T-helper 1 cell treated with Interleukin-12 subunit alpha and Interleukin-12 subunit beta and Interleukin-4 antibody, amounts not matched to agents 30 μg/mL and 1 μg/mL, for 36 hours (primary cell): ENCODE measurements around the gene CUBN.
A peak's percentile ranks its signal among the peaks of the same experiment; 100 is the strongest.
"Not testable (repeated sequence)": the region's sequence is repeated elsewhere in the genome, so short reads cannot be mapped to it uniquely, and the experiment has no call there.

Source experiments
- H3K27ac Mint-ChIP-seq: one replicate; pipeline ENCODE4 v1.8.0; 2021; ENCODE audit warnings: mild to moderate bottlenecking, mixed read lengths
- H3K27me3 Mint-ChIP-seq: one replicate; pipeline ENCODE4 v1.8.0; 2021; ENCODE audit warnings: low read depth, mixed read lengths
- H3K36me3 Mint-ChIP-seq: one replicate; pipeline ENCODE4 v1.8.0; 2021; ENCODE audit warnings: low read depth, mixed read lengths
- H3K4me1 Mint-ChIP-seq: one replicate; pipeline ENCODE4 v1.8.0; 2021; ENCODE audit warnings: low read depth, mixed read lengths
- H3K4me3 Mint-ChIP-seq: one replicate; pipeline ENCODE4 v1.8.0; 2021; ENCODE audit warnings: mild to moderate bottlenecking, moderate library complexity, mixed read lengths
- H3K9me3 Mint-ChIP-seq: one replicate; pipeline ENCODE4 v1.8.0; 2021; ENCODE audit warnings: mixed read lengths

Gene CUBN

DNA sequence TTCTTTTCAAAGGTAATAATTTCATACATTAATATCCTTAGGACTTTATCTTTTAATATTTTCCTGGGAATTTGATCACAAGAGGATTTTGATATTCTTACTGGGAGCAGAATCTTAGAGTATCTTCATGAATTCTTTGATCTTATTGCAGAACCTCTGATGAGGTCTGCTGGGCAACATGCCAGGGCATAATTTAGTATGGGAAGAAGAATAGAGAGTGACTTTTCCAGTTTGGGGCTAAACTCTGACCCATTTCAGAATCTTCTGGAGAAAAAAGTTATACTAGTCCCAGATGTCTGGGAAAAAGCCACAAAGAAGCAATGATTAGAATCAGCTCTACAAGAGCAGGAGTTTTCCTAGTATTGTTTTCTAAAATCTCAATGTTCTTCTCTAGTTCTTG is 284.4 kb downstream of the CUBN start:
- H3K27ac Mint-ChIP-seq, result no peak overlapping the region
- no peaks in the 10 kb centered on the region for H3K9me3 Mint-ChIP-seq
- peaks cover 2% of the 10 kb centered on the region for H3K4me1 Mint-ChIP-seq
- H3K4me3 Mint-ChIP-seq, result no peak overlapping the region
- H3K36me3 Mint-ChIP-seq, result no peaks in the 10 kb centered on the region
- peaks cover 15% of the 10 kb centered on the region for H3K27me3 Mint-ChIP-seq

GRCh38 chr10:16843252-16843870 is 286.2 kb downstream of the CUBN start:
- Mint-ChIP-seq H3K27me3 (peaks cover 3% of the 10 kb centered on the region), H3K36me3 (no peaks in the 10 kb centered on the region), H3K9me3 (no peaks in the 10 kb centered on the region), H3K4me3 (no peak overlapping the region), H3K27ac (no peak overlapping the region), H3K4me1 (peaks cover 2% of the 10 kb centered on the region)

- Mint-ChIP-seq H3K4me1 (peaks cover 9% of the 10 kb centered on the region), H3K27ac (peak overlapping the region; percentile 49), H3K27me3 (peaks cover 3% of the 10 kb centered on the region), H3K9me3 (no peaks in the 10 kb centered on the region), H3K4me3 (no peak overlapping the region), H3K36me3 (no peaks in the 10 kb centered on the region)
Observed at GRCh38 chr10:16835228-16835627, 294.4 kb downstream of the CUBN start.

GRCh38 chr10:16832351-16833080 is 297.1 kb downstream of the CUBN start:
- Mint-ChIP-seq H3K4me3 (no peak overlapping the region), H3K27me3 (peaks cover 3% of the 10 kb centered on the region), H3K9me3 (no peaks in the 10 kb centered on the region), H3K4me1 (peaks cover 15% of the 10 kb centered on the region), H3K36me3 (no peaks in the 10 kb centered on the region), H3K27ac (no peak overlapping the region)

- Mint-ChIP-seq H3K4me1 (peaks cover 7% of the 10 kb centered on the region), H3K27me3 (peaks cover 3% of the 10 kb centered on the region), H3K4me3 (no peak overlapping the region), H3K9me3 (no peaks in the 10 kb centered on the region), H3K27ac (no peak overlapping the region), H3K36me3 (no peaks in the 10 kb centered on the region)
Observed at GRCh38 chr10:16828701-16829175, 300.9 kb downstream of the CUBN start.

DNA sequence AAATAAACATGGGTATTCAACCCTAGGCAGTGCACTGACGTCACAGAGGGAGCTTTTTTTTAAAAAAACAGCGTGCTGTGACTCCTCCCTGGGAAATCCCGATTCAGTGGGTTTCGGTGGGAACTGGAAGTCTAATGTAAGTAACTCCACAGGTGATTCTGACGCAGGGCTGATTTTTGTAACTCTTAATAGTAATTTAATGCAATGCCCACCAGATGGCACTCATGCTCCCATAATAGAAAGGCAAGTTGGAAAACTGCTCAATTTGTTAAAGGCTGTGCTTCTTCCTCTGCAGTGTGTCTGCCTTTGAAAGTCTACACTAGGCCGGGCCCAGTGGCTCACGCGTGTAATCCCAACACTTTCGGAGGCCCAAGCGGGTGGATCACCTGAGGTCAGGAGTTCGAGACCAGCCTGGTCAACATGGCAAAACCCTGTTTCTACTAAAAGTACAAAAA is 301.5 kb downstream of the CUBN start:
- Mint-ChIP-seq H3K4me1 (peaks cover 7% of the 10 kb centered on the region), H3K4me3 (no peak overlapping the region), H3K27me3 (peaks cover 3% of the 10 kb centered on the region), H3K36me3 (peaks cover 2% of the 10 kb centered on the region), H3K9me3 (peaks cover 4% of the 10 kb centered on the region), H3K27ac (no peak overlapping the region)

DNA sequence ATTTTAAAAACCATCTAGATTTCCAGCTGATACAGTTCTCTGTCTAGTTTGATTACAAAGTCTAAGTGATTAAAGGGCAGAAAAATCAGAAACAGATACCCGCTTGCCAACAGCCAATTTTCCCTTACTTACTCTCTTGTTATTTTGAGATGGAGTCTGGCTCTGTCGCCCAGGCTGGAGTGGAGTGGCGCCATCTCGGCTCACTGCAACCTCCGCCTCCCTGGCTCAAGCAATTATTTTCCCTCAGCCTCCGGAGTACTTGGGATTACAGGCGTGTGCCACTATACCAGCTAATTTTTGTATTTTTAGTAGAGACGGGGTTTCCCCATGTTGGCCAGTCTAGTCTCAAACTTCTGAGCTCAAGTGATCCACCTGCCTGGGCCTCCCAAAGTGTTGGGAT is 302.1 kb downstream of the CUBN start:
- not testable (repeated sequence) for H3K27me3 Mint-ChIP-seq, H3K4me3 Mint-ChIP-seq, H3K27ac Mint-ChIP-seq

GRCh38 chr10:16822726-16823360 is 306.8 kb downstream of the CUBN start:
- Mint-ChIP-seq H3K4me3 (no peak overlapping the region), H3K27me3 (peaks cover 11% of the 10 kb centered on the region), H3K36me3 (peaks cover 7% of the 10 kb centered on the region), H3K4me1 (peaks cover 10% of the 10 kb centered on the region), H3K9me3 (peaks cover 24% of the 10 kb centered on the region), H3K27ac (no peak overlapping the region)

More for the DNA sequence above, 302.1 kb downstream of the CUBN start:
- H3K9me3 Mint-ChIP-seq, H3K36me3 Mint-ChIP-seq, H3K4me1 Mint-ChIP-seq: not testable (repeated sequence)

DNA sequence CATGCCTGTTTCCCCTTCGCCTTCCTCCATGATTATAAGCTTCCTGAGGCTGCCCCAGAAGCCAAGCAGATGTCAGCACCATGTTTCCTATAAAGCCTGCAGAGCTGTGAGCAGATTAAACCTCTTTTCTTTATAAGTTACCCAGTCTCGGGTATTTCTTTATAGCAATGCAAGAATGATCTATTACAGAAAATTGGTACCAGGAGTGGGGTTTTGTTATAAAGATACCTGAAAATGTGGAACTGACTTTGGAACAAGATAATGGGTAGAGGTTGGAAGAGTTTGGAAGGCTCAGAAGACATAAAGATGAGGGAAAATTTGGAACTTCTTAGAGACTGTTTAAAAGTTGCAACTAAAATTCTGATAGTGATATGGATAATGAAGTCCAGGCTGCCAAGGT is 307.6 kb downstream of the CUBN start:
- no peak overlapping the region for H3K4me3 Mint-ChIP-seq
- H3K4me1 Mint-ChIP-seq, result peaks cover 13% of the 10 kb centered on the region
- H3K36me3 Mint-ChIP-seq, result peaks cover 8% of the 10 kb centered on the region
- peaks cover 24% of the 10 kb centered on the region for H3K9me3 Mint-ChIP-seq
- peaks cover 11% of the 10 kb centered on the region for H3K27me3 Mint-ChIP-seq
- H3K27ac Mint-ChIP-seq, result no peak overlapping the region

DNA sequence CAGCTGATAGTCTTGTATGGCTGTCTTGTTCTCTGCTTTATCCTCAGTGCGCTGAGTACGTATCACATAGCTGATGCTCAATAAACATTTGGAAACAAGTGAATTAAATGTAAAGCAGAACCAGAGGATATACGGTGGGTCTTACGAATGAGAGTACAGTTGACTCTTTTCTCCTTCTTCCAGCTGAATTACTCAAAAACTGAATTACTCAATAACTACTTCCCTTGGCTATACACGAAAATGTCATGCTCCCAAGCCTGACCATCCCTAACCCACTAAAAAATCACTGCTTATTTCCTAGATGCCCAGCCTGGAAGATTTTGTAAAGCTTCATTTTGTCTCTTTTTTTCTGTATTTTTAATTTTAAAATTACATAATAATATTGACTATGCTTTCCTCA is 309.2 kb downstream of the CUBN start:
- Mint-ChIP-seq H3K9me3 (peaks cover 24% of the 10 kb centered on the region), H3K27me3 (peaks cover 7% of the 10 kb centered on the region), H3K4me1 (peaks cover 21% of the 10 kb centered on the region), H3K36me3 (peaks cover 16% of the 10 kb centered on the region), H3K27ac (no peak overlapping the region), H3K4me3 (no peak overlapping the region)

GRCh38 chr10:16820018-16820417 is 309.6 kb downstream of the CUBN start:
- Mint-ChIP-seq H3K4me1 (peaks cover 25% of the 10 kb centered on the region), H3K27me3 (peaks cover 7% of the 10 kb centered on the region), H3K27ac (no peak overlapping the region), H3K9me3 (peaks cover 24% of the 10 kb centered on the region), H3K36me3 (peaks cover 19% of the 10 kb centered on the region), H3K4me3 (no peak overlapping the region)

DNA sequence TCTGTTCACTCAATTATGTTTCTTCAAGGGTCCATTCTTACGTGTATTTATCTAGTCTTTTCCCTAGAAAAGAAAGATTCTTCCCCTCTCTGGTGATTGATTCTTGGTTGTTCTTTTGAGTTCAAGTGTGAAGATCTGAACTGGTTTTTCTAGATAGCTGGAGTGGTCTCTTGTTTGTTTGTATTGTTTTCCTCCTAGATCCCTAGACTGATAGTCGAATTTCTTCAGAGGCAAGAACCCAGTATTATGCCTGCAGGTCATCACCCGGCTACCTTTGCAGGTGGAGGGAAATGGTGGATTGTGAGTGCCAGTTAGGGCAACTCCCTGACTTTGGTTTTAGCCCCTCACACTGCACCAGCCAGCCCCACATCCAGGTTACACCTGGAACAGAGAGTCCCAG is 310.2 kb downstream of the CUBN start:
- H3K9me3 Mint-ChIP-seq, result peaks cover 24% of the 10 kb centered on the region
- peaks cover 7% of the 10 kb centered on the region for H3K27me3 Mint-ChIP-seq
- no peak overlapping the region for H3K27ac Mint-ChIP-seq
- peak overlapping the region; percentile 4 for H3K4me3 Mint-ChIP-seq
- H3K36me3 Mint-ChIP-seq, result peaks cover 19% of the 10 kb centered on the region
- H3K4me1 Mint-ChIP-seq, result peaks cover 29% of the 10 kb centered on the region

GRCh38 chr10:16819026-16819425 is 310.6 kb downstream of the CUBN start:
- Mint-ChIP-seq H3K4me1 (peaks cover 30% of the 10 kb centered on the region), H3K4me3 (no peak overlapping the region), H3K27me3 (peaks cover 7% of the 10 kb centered on the region), H3K36me3 (peaks cover 20% of the 10 kb centered on the region), H3K27ac (no peak overlapping the region), H3K9me3 (peaks cover 24% of the 10 kb centered on the region)

- Mint-ChIP-seq H3K4me1 (peaks cover 38% of the 10 kb centered on the region), H3K9me3 (peaks cover 14% of the 10 kb centered on the region), H3K4me3 (peak within 1 kb of the TSS; percentile 93), H3K27me3 (peaks cover 7% of the 10 kb centered on the region), H3K27ac (peak within 1 kb of the TSS; percentile 88), H3K36me3 (peaks cover 25% of the 10 kb centered on the region)
Observed at GRCh38 chr10:16817125-16818019, 312.2 kb downstream of the CUBN start, which contains the start of gene RSU1. Gene RSU1, minus strand, starts transcription at chr10:16817424. Its CDS starts 343 bp downstream, at chr10:16817081.
